HepG2 (cell line): ENCODE results near the gene STX10. TPM values are rescaled to one million over a fixed set of nuclear protein-coding genes. Genes with fewer than 3 reads are reported as not detected.

Experiments used
- CCDC6 ChIP-seq: sonication (generic); formaldehyde crosslinking; IDR thresholded peaks from 2 replicates; pipeline ENCODE4 v1.8.1; 2022; ENCODE audit warnings: mild to moderate bottlenecking, missing genetic modification reagents, moderate library complexity
- CSRNP1 ChIP-seq: sonication (generic); formaldehyde crosslinking; IDR thresholded peaks from 2 replicates; pipeline ENCODE4 v1.8.1; 2023; ENCODE audit warnings: mild to moderate bottlenecking, missing genetic modification reagents
- HOXA9 ChIP-seq: sonication (generic); formaldehyde crosslinking; IDR thresholded peaks from 2 replicates; pipeline ENCODE4 v1.8.1; 2022; ENCODE audit warnings: missing genetic modification reagents, mild to moderate bottlenecking, moderate library complexity, borderline replicate concordance
- KLF13 ChIP-seq: sonication (generic); formaldehyde crosslinking; IDR thresholded peaks from 2 replicates; pipeline ENCODE4 v1.4.0; 2020; ENCODE audit warnings: mild to moderate bottlenecking, missing genetic modification reagents
- LRRFIP1 ChIP-seq: sonication (generic); formaldehyde crosslinking; conservative IDR thresholded peaks from 2 replicates; pipeline ENCODE4 v1.4.0; 2020; ENCODE audit warnings: missing genetic modification reagents
- MAFK ChIP-seq, 2 experiments: IDR thresholded peaks in 1 of 2; conservative IDR thresholded peaks in 1 of 2; 2 replicates each; pipeline ENCODE4 v1.6.1; 2011; ENCODE audit warnings: improper control_type of control experiment in 2 of 2, low read length in 2 of 2
- MIXL1 ChIP-seq: IDR thresholded peaks from 2 replicates; pipeline ENCODE4 v1.6.1; 2016
- MXD3 ChIP-seq: IDR thresholded peaks from 2 replicates; pipeline ENCODE4 v1.6.1; 2016; ENCODE audit warnings: mild to moderate bottlenecking, missing biosample characterization, missing genetic modification reagents
- NR2F6 ChIP-seq, 2 experiments: IDR thresholded peaks; 2 replicates each; pipeline ENCODE4 v1.6.1; 2016; ENCODE audit warnings: antibody characterized with exemption in 1 of 2, mild to moderate bottlenecking in 1 of 2
- PBX2 ChIP-seq: IDR thresholded peaks from 2 replicates; pipeline ENCODE4 v1.6.1; 2016; ENCODE audit warnings: control low read depth
- PLRG1 ChIP-seq: fragments of 450-650 bp; conservative IDR thresholded peaks from 2 replicates; pipeline ENCODE4 v1.6.1; 2016
- RCOR2 ChIP-seq: IDR thresholded peaks from 2 replicates; pipeline ENCODE4 v1.6.1; 2016; ENCODE audit warnings: missing biosample characterization, missing genetic modification reagents
- TEAD2 ChIP-seq: sonication (generic); formaldehyde crosslinking; IDR thresholded peaks from 2 replicates; pipeline ENCODE4 v1.9.0; 2021; ENCODE audit warnings: missing genetic modification reagents
- ZNF224 ChIP-seq: sonication (generic); formaldehyde crosslinking; IDR thresholded peaks from 2 replicates; pipeline ENCODE4 v1.5.0; 2020; ENCODE audit warnings: mild to moderate bottlenecking, missing genetic modification reagents
- ZNF34 ChIP-seq: sonication (generic); formaldehyde crosslinking; IDR thresholded peaks from 2 replicates; pipeline ENCODE4 v1.4.0; 2020; ENCODE audit warnings: mild to moderate bottlenecking, missing genetic modification reagents, borderline replicate concordance
- ZNF564 ChIP-seq: sonication (generic); formaldehyde crosslinking; IDR thresholded peaks from 2 replicates; pipeline ENCODE4 v1.8.1; 2023; ENCODE audit warnings: mild to moderate bottlenecking, missing genetic modification reagents
- ZNF598 ChIP-seq: sonication (generic); formaldehyde crosslinking; IDR thresholded peaks from 2 replicates; pipeline ENCODE4 v1.5.1; 2020; ENCODE audit warnings: mild to moderate bottlenecking, missing genetic modification reagents, borderline replicate concordance
- ZNF7 ChIP-seq: IDR thresholded peaks from 2 replicates; pipeline ENCODE4 v1.6.1; 2016; ENCODE audit warnings: missing biosample characterization, missing genetic modification reagents
- ZNF720 ChIP-seq: sonication (generic); formaldehyde crosslinking; IDR thresholded peaks from 2 replicates; pipeline ENCODE4 v1.4.0; 2020; ENCODE audit warnings: missing genetic modification reagents
- ZNF746 ChIP-seq: sonication (generic); formaldehyde crosslinking; IDR thresholded peaks from 2 replicates; pipeline ENCODE4 v1.8.0; 2022; ENCODE audit warnings: mild to moderate bottlenecking, missing genetic modification reagents
- polyA plus RNA-seq, 8 experiments: library from polyadenylated mRNA; depleted of rRNA in 3 of 8; stranded (reverse) in 7 of 8; unstranded in 1 of 8; fragments of >200 nt; fragmentation: Illumina TruSeq in 4 of 8; extraction: Trizol in 4 of 8; gene quantifications; 2 replicates each; pipeline versions ENCODE4 v1.2.1 to v1.2.3, GENCODE V29; 2011 to 2016; ENCODE audit warnings: low read depth in 4 of 8, missing spikeins in 1 of 8, mixed read lengths in 1 of 8; ENCODE audit not compliant: insufficient read depth in 1 of 8
- total RNA-seq, 5 experiments: library from RNA; depleted of rRNA; stranded (reverse); fragments of >200 nt; fragmentation: Illumina TruSeq; extraction: Trizol; gene quantifications; 2 replicates each; pipeline ENCODE4 v1.2.3, GENCODE V29; 2016; ENCODE audit warnings: low read depth in 1 of 5
- TF ChIP-seq, protein P1 (sequence below): IDR thresholded peaks from 2 replicates; pipeline ENCODE4 v1.6.1; 2016; ENCODE audit warnings: missing compliant biosample characterization, missing genetic modification reagents, borderline replicate concordance
- TF ChIP-seq, protein P2 (sequence below): sonication (generic); formaldehyde crosslinking; IDR thresholded peaks from 2 replicates; pipeline ENCODE4 v1.8.1; 2023; ENCODE audit warnings: mild to moderate bottlenecking, missing genetic modification reagents

The STX10 gene
- total and polyA plus RNA-seq, 2 of the 13 experiments (the other 11 are each of a cell fraction or from before 2014, with no cell fraction given), result 47.9 to 66.4 TPM

DNA sequence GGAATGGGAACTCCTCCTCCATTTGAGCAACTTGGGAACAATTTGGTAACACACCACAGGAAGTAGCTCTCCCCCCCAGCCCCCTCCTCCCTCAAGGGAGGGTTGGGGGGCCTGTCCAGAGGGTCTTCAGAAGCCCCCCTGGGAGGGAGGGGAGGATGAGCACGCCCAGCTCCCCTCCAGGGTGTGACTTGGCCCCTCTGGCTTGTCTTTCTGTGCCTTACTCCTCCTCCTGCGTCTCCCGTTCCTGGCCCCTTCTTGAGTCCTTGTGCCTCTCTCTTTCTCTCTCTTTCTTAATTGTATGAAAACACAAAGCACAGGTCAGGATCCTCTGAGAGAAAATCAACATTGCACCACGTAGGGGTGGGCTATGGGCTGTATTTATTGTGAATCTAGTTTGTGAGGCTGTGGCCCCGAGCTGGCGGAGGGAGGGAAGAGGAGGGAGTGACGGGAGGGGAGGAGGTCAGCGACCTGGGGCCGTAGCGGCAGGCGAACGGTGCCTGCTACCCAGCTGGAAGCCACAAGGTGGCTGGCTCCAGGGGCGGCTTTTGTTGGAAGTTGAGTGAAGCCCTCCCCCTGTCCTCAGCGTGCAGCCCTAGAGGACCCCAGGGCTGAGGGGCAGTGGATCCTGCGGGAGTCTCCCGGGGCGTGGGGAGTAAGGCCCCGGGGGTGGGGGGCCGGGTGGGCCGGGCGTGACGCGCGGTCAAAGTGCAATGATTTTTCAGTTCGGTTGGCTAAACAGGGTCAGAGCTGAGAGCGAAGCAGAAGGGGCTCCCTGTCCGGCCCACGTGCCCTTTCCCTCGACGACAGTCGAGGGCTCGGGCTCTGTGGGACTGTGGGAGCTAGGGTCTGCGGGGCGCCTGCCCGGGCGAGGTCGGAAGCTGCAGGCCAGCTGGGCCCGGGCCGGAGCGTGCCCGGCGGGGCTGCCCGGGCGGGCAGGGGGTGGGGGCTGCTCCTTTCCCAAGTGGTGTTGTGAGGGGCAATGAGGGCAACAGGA lies 53.9 kb downstream of the STX10 start (continued):
- TF ChIP-seq ZNF34 (no peak), PBX2 (no peak), CSRNP1 (CRISPR knock-in tag) (no peak), RCOR2 (CRISPR knock-in tag) (no peak), ZNF720 (CRISPR knock-in tag) (no peak), ZNF598 (no peak), KLF13 (CRISPR knock-in tag) (no peak), TEAD2 (no peak), LRRFIP1 (CRISPR knock-in tag) (no peak), MAFK (conservative IDR thresholded peaks at IDR 0.05 in 1 of 2, IDR thresholded peaks at IDR 0.05 in 1 of 2; ENCODE audit: low read length in 2 of 2) (no peak), NR2F6 (IDR thresholded peaks at IDR 0.05) (peak; percentile 79), NR2F6 (CRISPR knock-in tag; IDR thresholded peaks at IDR 0.05) (peak; percentile 80), MXD3 (CRISPR knock-in tag) (peak; percentile 26; the same call in 1 of the 2 replicates), ZNF224 (CRISPR knock-in tag) (no peak), ZNF564 (CRISPR knock-in tag) (no peak), ZNF746 (CRISPR knock-in tag) (peak; percentile 87; the same call in 1 of the 2 replicates), MIXL1 (CRISPR knock-in tag) (no peak), HOXA9 (CRISPR knock-in tag) (no peak), ZNF7 (CRISPR knock-in tag) (no peak), CCDC6 (CRISPR knock-in tag) (no peak), PLRG1 (no peak)
- TF ChIP-seq, protein P1, sequence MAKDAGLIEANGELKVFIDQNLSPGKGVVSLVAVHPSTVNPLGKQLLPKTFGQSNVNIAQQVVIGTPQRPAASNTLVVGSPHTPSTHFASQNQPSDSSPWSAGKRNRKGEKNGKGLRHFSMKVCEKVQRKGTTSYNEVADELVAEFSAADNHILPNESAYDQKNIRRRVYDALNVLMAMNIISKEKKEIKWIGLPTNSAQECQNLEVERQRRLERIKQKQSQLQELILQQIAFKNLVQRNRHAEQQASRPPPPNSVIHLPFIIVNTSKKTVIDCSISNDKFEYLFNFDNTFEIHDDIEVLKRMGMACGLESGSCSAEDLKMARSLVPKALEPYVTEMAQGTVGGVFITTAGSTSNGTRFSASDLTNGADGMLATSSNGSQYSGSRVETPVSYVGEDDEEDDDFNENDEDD (CRISPR knock-in tag), result peak; percentile 72; the same call in 1 of the 2 replicates
- TF ChIP-seq, protein P2, sequence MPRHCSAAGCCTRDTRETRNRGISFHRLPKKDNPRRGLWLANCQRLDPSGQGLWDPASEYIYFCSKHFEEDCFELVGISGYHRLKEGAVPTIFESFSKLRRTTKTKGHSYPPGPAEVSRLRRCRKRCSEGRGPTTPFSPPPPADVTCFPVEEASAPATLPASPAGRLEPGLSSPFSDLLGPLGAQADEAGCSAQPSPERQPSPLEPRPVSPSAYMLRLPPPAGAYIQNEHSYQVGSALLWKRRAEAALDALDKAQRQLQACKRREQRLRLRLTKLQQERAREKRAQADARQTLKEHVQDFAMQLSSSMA (CRISPR knock-in tag), result no peak
